ENCODE measurements around the gene ULK3. TPM values are rescaled to one million over a fixed set of nuclear protein-coding genes. Genes with fewer than 3 reads are reported as not detected.

ULK3 gene
- total RNA-seq, 1 experiment from 2014 or later: 48.4 TPM

DNA sequence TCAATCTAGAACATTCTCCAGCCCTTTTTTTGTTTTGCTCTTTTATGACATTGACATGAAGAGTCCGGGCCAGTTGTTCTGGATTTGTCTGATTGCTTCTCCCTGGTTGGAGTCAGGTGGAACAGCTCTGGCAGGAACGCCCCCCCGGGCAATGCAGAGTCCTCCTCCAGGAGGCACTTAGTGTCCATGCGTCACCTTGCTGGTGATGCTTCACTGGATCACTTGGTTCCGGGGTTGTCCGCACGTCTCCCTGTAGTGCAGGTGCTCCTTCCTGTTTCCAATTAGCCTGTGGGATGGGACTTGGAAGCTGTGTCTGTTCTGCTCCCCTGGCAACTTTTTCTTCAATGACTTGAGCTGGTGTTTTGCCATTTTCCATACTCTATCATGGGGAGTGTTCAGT, 51.3 kb downstream of the ULK3 start:
- no peaks in the 10 kb centered on the region for H3K27me3 ChIP-seq (ENCODE audit: insufficient read depth, low read length)
- ChIA-PET RAD21 (ENCODE audit: low non-redundant PET in 1 of 2, low total read pairs in 2 of 2, uncharacterized antibody in 2 of 2, unreplicated experiment in 2 of 2) (no interaction called here), POLR2A (no interaction called here)

More for the DNA sequence above, 51.3 kb downstream of the ULK3 start:
- Histone ChIP-seq H3K9me2 (ENCODE audit: insufficient read depth) (no peaks in the 10 kb centered on the region), H3K36me3 (ENCODE audit: control insufficient read depth in 1 of 2, insufficient read depth in 2 of 2, low read length in 2 of 2) (no peaks in the 10 kb centered on the region; a peak in 1 of 4 replicates), H3K27ac (ENCODE audit: low read depth, low read length) (no peak overlapping the region), H3K9me3 (ENCODE audit: control insufficient read depth in 1 of 2, insufficient read depth in 1 of 2, low read depth in 1 of 2, low read length in 2 of 2) (no peaks in the 10 kb centered on the region), H3K9ac (ENCODE audit: low read length) (no peak overlapping the region), H4K20me1 (ENCODE audit: insufficient read depth) (peaks cover 12% of the 10 kb centered on the region; the same call in 1 of the 2 replicates), H3K4me3 (replicated peaks in 1 of 2; ENCODE audit: low read depth in 1 of 2, low read length in 2 of 2) (no peak overlapping the region), H3K79me2 (ENCODE audit: insufficient read depth, low read length) (peaks cover 71% of the 10 kb centered on the region), H3K4me2 (ENCODE audit: low read length) (no peak overlapping the region), H2AFZ (ENCODE audit: low read depth, low read length, poor library complexity, severe bottlenecking) (no peak overlapping the region), H3K4me1 (ENCODE audit: control insufficient read depth in 1 of 2, insufficient read depth in 2 of 2, low read length in 2 of 2) (peaks cover 11 to 30% of the 10 kb centered on the region in 2 experiments)
- DNase-seq (ENCODE audit: low read depth, low spot score) (no peak), ATAC-seq (no peak)
- TF ChIP-seq SIN3A (IDR thresholded peaks at IDR 0.05; ENCODE audit: low read depth) (no peak), EGR1 (IDR thresholded peaks at IDR 0.05; ENCODE audit: low read depth) (no peak), EZH2 (IDR thresholded peaks at IDR 0.05) (no peak), ELF1 (IDR thresholded peaks at IDR 0.05; ENCODE audit: borderline replicate concordance, low read depth) (no peak), JUND (IDR thresholded peaks at IDR 0.05) (no peak), SP1 (IDR thresholded peaks at IDR 0.05; ENCODE audit: low read depth) (no peak), ZNF274 (IDR thresholded peaks at IDR 0.05; ENCODE audit: low read depth, low read length) (no peak), POLR2A (IDR thresholded peaks at IDR 0.05; ENCODE audit: borderline replicate concordance, extremely low read depth, insufficient read depth, insufficient read length) (no peak), SRF (IDR thresholded peaks at IDR 0.05; ENCODE audit: low read depth) (no peak), POLR2AphosphoS5 (IDR thresholded peaks at IDR 0.05; ENCODE audit: low read depth, low read length) (no peak), FOSL1 (IDR thresholded peaks at IDR 0.05; ENCODE audit: low read depth) (no peak), TCF7L2 (IDR thresholded peaks at IDR 0.05; ENCODE audit: borderline replicate concordance, extremely low read depth, insufficient read depth, insufficient read length) (no peak)
- TF ChIP-seq, protein P1, sequence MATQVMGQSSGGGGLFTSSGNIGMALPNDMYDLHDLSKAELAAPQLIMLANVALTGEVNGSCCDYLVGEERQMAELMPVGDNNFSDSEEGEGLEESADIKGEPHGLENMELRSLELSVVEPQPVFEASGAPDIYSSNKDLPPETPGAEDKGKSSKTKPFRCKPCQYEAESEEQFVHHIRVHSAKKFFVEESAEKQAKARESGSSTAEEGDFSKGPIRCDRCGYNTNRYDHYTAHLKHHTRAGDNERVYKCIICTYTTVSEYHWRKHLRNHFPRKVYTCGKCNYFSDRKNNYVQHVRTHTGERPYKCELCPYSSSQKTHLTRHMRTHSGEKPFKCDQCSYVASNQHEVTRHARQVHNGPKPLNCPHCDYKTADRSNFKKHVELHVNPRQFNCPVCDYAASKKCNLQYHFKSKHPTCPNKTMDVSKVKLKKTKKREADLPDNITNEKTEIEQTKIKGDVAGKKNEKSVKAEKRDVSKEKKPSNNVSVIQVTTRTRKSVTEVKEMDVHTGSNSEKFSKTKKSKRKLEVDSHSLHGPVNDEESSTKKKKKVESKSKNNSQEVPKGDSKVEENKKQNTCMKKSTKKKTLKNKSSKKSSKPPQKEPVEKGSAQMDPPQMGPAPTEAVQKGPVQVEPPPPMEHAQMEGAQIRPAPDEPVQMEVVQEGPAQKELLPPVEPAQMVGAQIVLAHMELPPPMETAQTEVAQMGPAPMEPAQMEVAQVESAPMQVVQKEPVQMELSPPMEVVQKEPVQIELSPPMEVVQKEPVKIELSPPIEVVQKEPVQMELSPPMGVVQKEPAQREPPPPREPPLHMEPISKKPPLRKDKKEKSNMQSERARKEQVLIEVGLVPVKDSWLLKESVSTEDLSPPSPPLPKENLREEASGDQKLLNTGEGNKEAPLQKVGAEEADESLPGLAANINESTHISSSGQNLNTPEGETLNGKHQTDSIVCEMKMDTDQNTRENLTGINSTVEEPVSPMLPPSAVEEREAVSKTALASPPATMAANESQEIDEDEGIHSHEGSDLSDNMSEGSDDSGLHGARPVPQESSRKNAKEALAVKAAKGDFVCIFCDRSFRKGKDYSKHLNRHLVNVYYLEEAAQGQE (IDR thresholded peaks at IDR 0.05; ENCODE audit: low read depth): no peak
- TF ChIP-seq, protein P2, sequence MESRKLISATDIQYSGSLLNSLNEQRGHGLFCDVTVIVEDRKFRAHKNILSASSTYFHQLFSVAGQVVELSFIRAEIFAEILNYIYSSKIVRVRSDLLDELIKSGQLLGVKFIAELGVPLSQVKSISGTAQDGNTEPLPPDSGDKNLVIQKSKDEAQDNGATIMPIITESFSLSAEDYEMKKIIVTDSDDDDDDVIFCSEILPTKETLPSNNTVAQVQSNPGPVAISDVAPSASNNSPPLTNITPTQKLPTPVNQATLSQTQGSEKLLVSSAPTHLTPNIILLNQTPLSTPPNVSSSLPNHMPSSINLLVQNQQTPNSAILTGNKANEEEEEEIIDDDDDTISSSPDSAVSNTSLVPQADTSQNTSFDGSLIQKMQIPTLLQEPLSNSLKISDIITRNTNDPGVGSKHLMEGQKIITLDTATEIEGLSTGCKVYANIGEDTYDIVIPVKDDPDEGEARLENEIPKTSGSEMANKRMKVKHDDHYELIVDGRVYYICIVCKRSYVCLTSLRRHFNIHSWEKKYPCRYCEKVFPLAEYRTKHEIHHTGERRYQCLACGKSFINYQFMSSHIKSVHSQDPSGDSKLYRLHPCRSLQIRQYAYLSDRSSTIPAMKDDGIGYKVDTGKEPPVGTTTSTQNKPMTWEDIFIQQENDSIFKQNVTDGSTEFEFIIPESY (IDR thresholded peaks at IDR 0.05; ENCODE audit: extremely low read depth, insufficient replicate concordance, low read length): no peak
- TF ChIP-seq, protein P3, sequence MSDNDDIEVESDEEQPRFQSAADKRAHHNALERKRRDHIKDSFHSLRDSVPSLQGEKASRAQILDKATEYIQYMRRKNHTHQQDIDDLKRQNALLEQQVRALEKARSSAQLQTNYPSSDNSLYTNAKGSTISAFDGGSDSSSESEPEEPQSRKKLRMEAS (IDR thresholded peaks at IDR 0.05): no peak
- TF ChIP-seq, protein P4, sequence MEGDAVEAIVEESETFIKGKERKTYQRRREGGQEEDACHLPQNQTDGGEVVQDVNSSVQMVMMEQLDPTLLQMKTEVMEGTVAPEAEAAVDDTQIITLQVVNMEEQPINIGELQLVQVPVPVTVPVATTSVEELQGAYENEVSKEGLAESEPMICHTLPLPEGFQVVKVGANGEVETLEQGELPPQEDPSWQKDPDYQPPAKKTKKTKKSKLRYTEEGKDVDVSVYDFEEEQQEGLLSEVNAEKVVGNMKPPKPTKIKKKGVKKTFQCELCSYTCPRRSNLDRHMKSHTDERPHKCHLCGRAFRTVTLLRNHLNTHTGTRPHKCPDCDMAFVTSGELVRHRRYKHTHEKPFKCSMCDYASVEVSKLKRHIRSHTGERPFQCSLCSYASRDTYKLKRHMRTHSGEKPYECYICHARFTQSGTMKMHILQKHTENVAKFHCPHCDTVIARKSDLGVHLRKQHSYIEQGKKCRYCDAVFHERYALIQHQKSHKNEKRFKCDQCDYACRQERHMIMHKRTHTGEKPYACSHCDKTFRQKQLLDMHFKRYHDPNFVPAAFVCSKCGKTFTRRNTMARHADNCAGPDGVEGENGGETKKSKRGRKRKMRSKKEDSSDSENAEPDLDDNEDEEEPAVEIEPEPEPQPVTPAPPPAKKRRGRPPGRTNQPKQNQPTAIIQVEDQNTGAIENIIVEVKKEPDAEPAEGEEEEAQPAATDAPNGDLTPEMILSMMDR (IDR thresholded peaks at IDR 0.05 in 2 of 3, conservative IDR thresholded peaks at IDR 0.05 in 1 of 3; ENCODE audit: borderline replicate concordance in 1 of 3, insufficient read depth in 1 of 3, low read depth in 2 of 3, low read length in 2 of 3): no peak
- intact Hi-C loops (cut with micrococcal nuclease): no loop called here
- CTCF ChIA-PET: no interaction called here
- no TSS peak for BruUV-seq (replicated peaks)
